H1 (cell line): Measurements from ENCODE around the gene SSTR3. TPM values are rescaled to one million over a fixed set of nuclear protein-coding genes. Genes with fewer than 3 reads are reported as not detected.

Experiments
- TEAD4 ChIP-seq: IDR thresholded peaks from 2 replicates; pipeline ENCODE4 v1.6.1; 2012; ENCODE audit warnings: low read depth, low read length, inconsistent platforms, mixed read lengths
- USF2 ChIP-seq: IDR thresholded peaks from 2 replicates; pipeline ENCODE4 v1.6.1; 2011; ENCODE audit warnings: low read length, improper control_type of control experiment
- polyA plus RNA-seq, 7 experiments: library from polyadenylated mRNA; depleted of rRNA in 3 of 7; stranded (reverse) in 5 of 7; unstranded in 2 of 7; fragments of >200 nt in 5 of 7; fragments of 200-250 nt in 2 of 7; gene quantifications; 1 replicate in 5 of 7; 2 replicates in 1 of 7; 4 replicates in 1 of 7; pipeline versions ENCODE4 v1.2.1 to v1.2.3, GENCODE V29; 2011 to 2013; ENCODE audit warnings: missing spikeins in 2 of 7, mixed read lengths in 2 of 7
- total RNA-seq: library from RNA; stranded (reverse); fragmentation: NEBNext Ultra II Directional; extraction: Animal tissue kit (Norgen Biotek cat#: 25700); gene quantifications from 2 replicates; pipeline ENCODE4 v1.2.1, GENCODE V29; 2021

SSTR3 gene
- total and polyA plus RNA-seq, 2 of the 8 experiments (the other 6 are each of a cell fraction or from before 2014, with no cell fraction given): 0.22 to 0.77 TPM

- TF ChIP-seq USF2 (no peak), TEAD4 (no peak)
Observed at GRCh38 chr22:37240941-37241320, 28.7 kb upstream of the SSTR3 start (continued).
